ENCODE data around the gene TBC1D9.

Gene TBC1D9

DNA sequence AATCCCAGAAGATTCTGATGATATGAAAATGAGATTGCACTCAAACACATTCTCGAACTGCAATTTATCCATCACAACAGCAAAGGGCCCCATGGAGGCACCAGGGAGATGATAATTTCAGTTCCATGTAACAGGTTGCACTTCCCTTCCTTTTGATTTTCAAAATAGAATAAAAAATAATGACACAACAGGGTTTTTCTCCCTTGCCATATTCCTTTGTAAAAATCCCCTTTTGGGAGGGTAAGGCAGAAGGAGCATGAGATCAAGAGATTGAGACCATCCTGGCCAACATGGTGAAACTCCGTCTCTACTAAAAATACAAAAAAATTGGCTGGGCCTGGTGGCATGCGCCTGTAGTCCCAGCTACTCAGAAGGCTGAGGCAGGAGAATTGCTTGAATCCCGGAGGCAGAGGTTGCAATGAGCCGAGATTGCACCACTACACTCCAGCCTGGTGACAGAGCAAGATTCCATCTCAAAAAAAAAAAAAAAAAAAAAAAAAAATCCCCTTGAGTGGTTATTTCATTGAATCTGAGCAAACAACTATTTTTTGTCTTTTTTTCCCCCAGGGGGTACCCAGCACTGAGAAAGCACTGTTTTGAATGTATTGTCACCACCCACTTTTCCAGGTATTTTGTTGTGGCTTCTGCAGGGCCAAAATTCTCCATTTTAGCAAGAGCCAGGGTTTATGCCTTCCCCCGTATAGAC lies 26.7 kb downstream of the TBC1D9 start:
- Mint-ChIP-seq H3K27ac (no peak overlapping the region), H3K27me3 (ENCODE audit: low read depth, poor library complexity) (no peaks in the 10 kb centered on the region), H3K4me1 (no peaks in the 10 kb centered on the region), H3K4me3 (no peak overlapping the region), H3K36me3 (ENCODE audit: low read depth) (peaks cover 5% of the 10 kb centered on the region), H3K9me3 (no peaks in the 10 kb centered on the region)
- no peak for DNase-seq
- TF ChIP-seq, protein P1, sequence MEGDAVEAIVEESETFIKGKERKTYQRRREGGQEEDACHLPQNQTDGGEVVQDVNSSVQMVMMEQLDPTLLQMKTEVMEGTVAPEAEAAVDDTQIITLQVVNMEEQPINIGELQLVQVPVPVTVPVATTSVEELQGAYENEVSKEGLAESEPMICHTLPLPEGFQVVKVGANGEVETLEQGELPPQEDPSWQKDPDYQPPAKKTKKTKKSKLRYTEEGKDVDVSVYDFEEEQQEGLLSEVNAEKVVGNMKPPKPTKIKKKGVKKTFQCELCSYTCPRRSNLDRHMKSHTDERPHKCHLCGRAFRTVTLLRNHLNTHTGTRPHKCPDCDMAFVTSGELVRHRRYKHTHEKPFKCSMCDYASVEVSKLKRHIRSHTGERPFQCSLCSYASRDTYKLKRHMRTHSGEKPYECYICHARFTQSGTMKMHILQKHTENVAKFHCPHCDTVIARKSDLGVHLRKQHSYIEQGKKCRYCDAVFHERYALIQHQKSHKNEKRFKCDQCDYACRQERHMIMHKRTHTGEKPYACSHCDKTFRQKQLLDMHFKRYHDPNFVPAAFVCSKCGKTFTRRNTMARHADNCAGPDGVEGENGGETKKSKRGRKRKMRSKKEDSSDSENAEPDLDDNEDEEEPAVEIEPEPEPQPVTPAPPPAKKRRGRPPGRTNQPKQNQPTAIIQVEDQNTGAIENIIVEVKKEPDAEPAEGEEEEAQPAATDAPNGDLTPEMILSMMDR (IDR thresholded peaks at IDR 0.05), result no peak

DNA sequence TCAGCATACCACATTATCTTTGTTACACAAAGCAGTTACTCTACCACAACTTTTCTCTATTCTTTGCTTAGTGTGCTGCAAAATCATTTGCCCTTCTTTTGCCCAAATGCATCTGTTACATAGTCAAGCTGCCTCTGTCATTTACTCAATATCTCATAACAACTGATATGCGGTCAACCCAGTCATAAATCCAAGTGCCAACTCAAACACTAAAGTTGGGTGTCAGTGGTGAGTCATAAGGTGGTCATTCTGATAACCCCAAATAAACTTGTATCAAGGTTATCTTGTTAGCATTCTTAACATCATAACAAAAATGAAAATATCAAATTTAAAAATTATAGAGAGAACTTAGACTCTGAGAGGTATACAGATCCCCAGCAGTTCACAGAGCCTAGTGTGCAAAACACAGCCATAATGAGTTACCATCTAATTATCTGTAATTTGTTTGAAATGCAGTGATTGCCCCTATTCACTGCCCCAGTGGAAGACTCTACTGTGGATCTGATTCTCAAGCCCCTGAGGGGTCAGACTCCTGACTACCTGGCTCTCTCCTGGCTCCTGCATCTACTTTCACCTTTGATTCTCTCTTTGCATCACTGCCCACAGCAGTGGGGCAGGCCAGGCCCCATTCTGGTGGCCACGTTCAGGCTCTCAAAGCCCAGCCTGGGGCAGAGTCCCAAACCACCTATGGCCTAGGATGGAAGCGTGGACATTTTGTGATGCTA lies 29.2 kb downstream of the TBC1D9 start:
- Mint-ChIP-seq H3K9me3 (no peaks in the 10 kb centered on the region), H3K27me3 (ENCODE audit: low read depth, poor library complexity) (no peaks in the 10 kb centered on the region), H3K36me3 (ENCODE audit: low read depth) (peaks cover 5% of the 10 kb centered on the region), H3K27ac (no peak overlapping the region), H3K4me1 (peaks cover 5% of the 10 kb centered on the region), H3K4me3 (no peak overlapping the region)
- TF ChIP-seq, protein P1 (IDR thresholded peaks at IDR 0.05), result no peak
- no peak for DNase-seq

DNA sequence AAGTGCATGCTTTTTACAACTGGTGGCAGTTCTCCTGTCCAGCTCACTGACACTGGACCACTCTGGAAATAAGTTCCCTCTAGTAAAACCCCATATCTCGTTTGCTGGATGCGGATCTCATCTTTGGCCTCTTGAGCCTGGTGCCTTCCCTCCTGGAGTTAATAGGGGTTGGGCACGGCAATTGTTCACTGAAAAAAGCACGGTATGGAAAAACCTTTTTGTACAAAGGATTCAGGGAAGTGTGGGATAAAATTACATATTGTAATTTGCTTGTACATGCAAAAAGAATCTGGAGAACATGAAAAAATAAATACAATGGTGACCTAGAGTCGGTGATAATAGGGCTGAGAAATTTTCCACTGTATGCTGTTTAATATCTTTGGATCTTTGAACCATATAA lies 30.6 kb downstream of the TBC1D9 start:
- no peaks in the 10 kb centered on the region for H3K9me3 Mint-ChIP-seq
- TF ChIP-seq, protein P1 (IDR thresholded peaks at IDR 0.05), result no peak
- H3K27ac Mint-ChIP-seq, result no peak overlapping the region
- H3K36me3 Mint-ChIP-seq (ENCODE audit: low read depth), result peaks cover 5% of the 10 kb centered on the region
- peaks cover 5% of the 10 kb centered on the region for H3K4me1 Mint-ChIP-seq
- H3K27me3 Mint-ChIP-seq (ENCODE audit: low read depth, poor library complexity), result peaks cover 4% of the 10 kb centered on the region
- H3K4me3 Mint-ChIP-seq, result no peak overlapping the region
- no peak for DNase-seq

- Mint-ChIP-seq H3K27ac (no peak overlapping the region), H3K4me1 (peaks cover 5% of the 10 kb centered on the region), H3K9me3 (no peaks in the 10 kb centered on the region), H3K36me3 (ENCODE audit: low read depth) (peaks cover 5% of the 10 kb centered on the region), H3K27me3 (ENCODE audit: low read depth, poor library complexity) (peaks cover 4% of the 10 kb centered on the region), H3K4me3 (no peak overlapping the region)
- DNase-seq, result no peak
- TF ChIP-seq, protein P1 (IDR thresholded peaks at IDR 0.05), result no peak
These were observed 31.4 kb downstream of the TBC1D9 start for GRCh38 chr4:140724760-140725159.

- no peak for DNase-seq
- Mint-ChIP-seq H3K4me3 (no peak overlapping the region), H3K4me1 (peaks cover 5% of the 10 kb centered on the region), H3K36me3 (ENCODE audit: low read depth) (peaks cover 1% of the 10 kb centered on the region), H3K27me3 (ENCODE audit: low read depth, poor library complexity) (peaks cover 4% of the 10 kb centered on the region), H3K9me3 (no peaks in the 10 kb centered on the region), H3K27ac (no peak overlapping the region)
- TF ChIP-seq, protein P1 (IDR thresholded peaks at IDR 0.05), result no peak
These were observed 35.5 kb downstream of the TBC1D9 start for GRCh38 chr4:140720387-140721304.
